Lower leg skin (tissue), 3 donors: ENCODE results near the gene CPD.
"Not testable (repeated sequence)": the region's sequence is repeated elsewhere in the genome, so short reads cannot be mapped to it uniquely, and the experiment has no call there.

ENCODE experiments used
- CTCF ChIP-seq, 3 donors: fragments of 450-650 bp; IDR thresholded peaks; one replicate each; pipeline ENCODE4 v1.5.1; 2016; ENCODE audit warnings: antibody characterized with exemption in 3 of 3, mild to moderate bottlenecking in 3 of 3, moderate library complexity in 2 of 3
- POLR2A ChIP-seq, 2 donors: fragments of 450-650 bp; IDR thresholded peaks; one replicate each; pipeline ENCODE4 v1.6.1; 2016 to 2017; ENCODE audit warnings: antibody characterized with exemption in 2 of 2, mild to moderate bottlenecking in 1 of 2, moderate library complexity in 1 of 2

DNA sequence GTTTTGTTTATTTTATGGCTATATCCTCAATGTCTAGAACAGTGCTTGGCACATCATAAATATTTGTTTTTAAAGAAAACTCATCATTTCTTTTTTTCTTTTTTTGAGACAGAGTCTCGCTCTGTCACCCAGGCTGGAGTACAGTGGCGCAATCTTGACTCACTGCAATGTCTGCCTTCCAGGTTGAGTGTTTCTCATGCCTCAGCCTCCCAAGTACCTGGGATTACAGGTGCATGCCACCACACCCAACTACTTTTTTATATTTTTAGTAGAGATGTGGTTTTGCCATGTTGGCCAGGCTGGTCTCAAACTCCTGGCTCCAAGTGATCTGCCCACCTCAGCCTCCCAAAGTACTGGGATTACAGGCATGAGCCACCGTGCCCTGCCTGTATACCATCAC is 35.5 kb upstream of the CPD start:
- TF ChIP-seq CTCF, POLR2A (IDR thresholded peaks at IDR 0.05): not testable (repeated sequence)
